NT2/D1 (cell line): Measurements from ENCODE around the gene CSN3.

Source experiments
- DNase-seq: peaks from one replicate; pipeline ENCODE4 v3.0.0-alpha.2; 2011; ENCODE audit warnings: low read depth, low spot score
- H3K27me3 ChIP-seq: 2 replicates; pipeline ENCODE4 v1.6.0; 2011; ENCODE audit warnings: mild to moderate bottlenecking; ENCODE audit not compliant: insufficient read length, insufficient read depth
- H3K36me3 ChIP-seq: 2 replicates; pipeline ENCODE4 v1.6.1; 2011; ENCODE audit warnings: mild to moderate bottlenecking, low read length, mixed read lengths; ENCODE audit not compliant: insufficient read depth, insufficient read length
- H3K4me1 ChIP-seq: 2 replicates; pipeline ENCODE4 v1.5.1; 2011; ENCODE audit not compliant: insufficient read depth, insufficient read length
- H3K4me3 ChIP-seq: 2 replicates; pipeline ENCODE4 v1.5.1; 2011; ENCODE audit warnings: low read depth; ENCODE audit not compliant: insufficient read length
- H3K9ac ChIP-seq: 2 replicates; pipeline ENCODE4 v1.6.0; 2011; ENCODE audit warnings: low read depth; ENCODE audit not compliant: insufficient read length
- H3K9me3 ChIP-seq: 2 replicates; pipeline ENCODE4 v1.5.1; 2011; ENCODE audit warnings: mild to moderate bottlenecking, low read length; ENCODE audit not compliant: insufficient read depth
- SUZ12 ChIP-seq: IDR thresholded peaks from 2 replicates; pipeline ENCODE4 v1.6.1; 2011; ENCODE audit not compliant: insufficient read length, insufficient read depth; ENCODE audit errors: extremely low read depth
- YY1 ChIP-seq: IDR thresholded peaks from 2 replicates; pipeline ENCODE4 v1.6.1; 2011; ENCODE audit not compliant: insufficient read length, insufficient read depth
- ZNF274 ChIP-seq: IDR thresholded peaks from 2 replicates; pipeline ENCODE4 v1.6.1; 2011; ENCODE audit warnings: mild to moderate bottlenecking, low read depth, low read length

The CSN3 gene

GRCh38 chr4:70225824-70226223, 16.6 kb upstream of the CSN3 start, which contains the start of gene FDCSP:
Gene FDCSP, plus strand, starts transcription at chr4:70226124. Its CDS starts 5,071 bp downstream, at chr4:70231195.
- H3K36me3 ChIP-seq, result no peaks in the 10 kb centered on the region
- no peaks in the 10 kb centered on the region for H3K9me3 ChIP-seq
- no peak for TF ChIP-seq YY1
- no peak for TF ChIP-seq ZNF274
- no peak for TF ChIP-seq SUZ12
- no peaks in the 10 kb centered on the region for H3K4me1 ChIP-seq
- no peak within 1 kb of the TSS for H3K4me3 ChIP-seq
- DNase-seq, result no peak
- H3K9ac ChIP-seq, result no peak within 1 kb of the TSS
- no peaks in the 10 kb centered on the region for H3K27me3 ChIP-seq

- DNase-seq, result no peak
- Histone ChIP-seq H3K9ac (no peak overlapping the region), H3K4me1 (no peaks in the 10 kb centered on the region), H3K36me3 (no peaks in the 10 kb centered on the region), H3K27me3 (no peaks in the 10 kb centered on the region), H3K4me3 (no peak overlapping the region), H3K9me3 (no peaks in the 10 kb centered on the region)
- TF ChIP-seq YY1, result no peak
- TF ChIP-seq SUZ12, result no peak
- no peak for TF ChIP-seq ZNF274
Observed at GRCh38 chr4:70236125-70236524, 6.3 kb upstream of the CSN3 start.

- DNase-seq, result no peak
- Histone ChIP-seq H3K9me3 (no peaks in the 10 kb centered on the region), H3K36me3 (no peaks in the 10 kb centered on the region), H3K27me3 (no peaks in the 10 kb centered on the region), H3K4me1 (no peaks in the 10 kb centered on the region), H3K9ac (no peak overlapping the region), H3K4me3 (no peak overlapping the region)
- TF ChIP-seq ZNF274 (no peak), SUZ12 (no peak), YY1 (no peak)
Observed at GRCh38 chr4:70239131-70239883, 3.1 kb upstream of the CSN3 start.

- TF ChIP-seq ZNF274, result no peak
- TF ChIP-seq SUZ12, result no peak
- TF ChIP-seq YY1, result no peak
- no peak overlapping the region for H3K4me3 ChIP-seq
- H3K27me3 ChIP-seq, result no peaks in the 10 kb centered on the region
- DNase-seq, result no peak
- H3K4me1 ChIP-seq, result no peaks in the 10 kb centered on the region
- no peaks in the 10 kb centered on the region for H3K36me3 ChIP-seq
- no peak overlapping the region for H3K9ac ChIP-seq
- no peaks in the 10 kb centered on the region for H3K9me3 ChIP-seq
Observed at GRCh38 chr4:70239884-70240591, 2.4 kb upstream of the CSN3 start.

- no peaks in the 10 kb centered on the region for H3K36me3 ChIP-seq
- no peaks in the 10 kb centered on the region for H3K9me3 ChIP-seq
- no peak for DNase-seq
- H3K9ac ChIP-seq, result no peak overlapping the region
- TF ChIP-seq YY1 (no peak), SUZ12 (no peak), ZNF274 (no peak)
- no peaks in the 10 kb centered on the region for H3K27me3 ChIP-seq
- H3K4me1 ChIP-seq, result no peaks in the 10 kb centered on the region
- no peak overlapping the region for H3K4me3 ChIP-seq
Observed at GRCh38 chr4:70243091-70243490, 694 bp downstream of the CSN3 start.

GRCh38 chr4:70251250-70251944, 9.0 kb downstream of the CSN3 start:
- Histone ChIP-seq H3K36me3 (no peaks in the 10 kb centered on the region), H3K4me3 (no peak overlapping the region), H3K4me1 (no peaks in the 10 kb centered on the region), H3K27me3 (no peaks in the 10 kb centered on the region), H3K9me3 (no peaks in the 10 kb centered on the region), H3K9ac (no peak overlapping the region)
- no peak for DNase-seq
- no peak for TF ChIP-seq YY1
- no peak for TF ChIP-seq SUZ12
- TF ChIP-seq ZNF274, result no peak

GRCh38 chr4:70251945-70252277, 9.5 kb downstream of the CSN3 start:
- Histone ChIP-seq H3K36me3 (no peaks in the 10 kb centered on the region), H3K4me1 (no peaks in the 10 kb centered on the region), H3K9me3 (no peaks in the 10 kb centered on the region), H3K4me3 (no peak overlapping the region), H3K9ac (no peak overlapping the region), H3K27me3 (no peaks in the 10 kb centered on the region)
- TF ChIP-seq SUZ12 (no peak), ZNF274 (no peak), YY1 (no peak)
- DNase-seq, result no peak
